GM12875 (cell line): ENCODE results near the gene ZNF687.

Experiments used
- H3K4me3 ChIP-seq: one replicate; pipeline ENCODE4 v1.5.1; 2011; ENCODE audit warnings: low read depth, low read length, control low read depth
- TF ChIP-seq, protein P1 (sequence below): IDR thresholded peaks from 2 replicates; pipeline ENCODE4 v1.5.1; 2011; ENCODE audit warnings: low read depth, mild to moderate bottlenecking, control low read depth, inconsistent platforms, low read length, moderate library complexity, borderline replicate concordance; ENCODE audit not compliant: insufficient read depth

The ZNF687 gene, protein sequence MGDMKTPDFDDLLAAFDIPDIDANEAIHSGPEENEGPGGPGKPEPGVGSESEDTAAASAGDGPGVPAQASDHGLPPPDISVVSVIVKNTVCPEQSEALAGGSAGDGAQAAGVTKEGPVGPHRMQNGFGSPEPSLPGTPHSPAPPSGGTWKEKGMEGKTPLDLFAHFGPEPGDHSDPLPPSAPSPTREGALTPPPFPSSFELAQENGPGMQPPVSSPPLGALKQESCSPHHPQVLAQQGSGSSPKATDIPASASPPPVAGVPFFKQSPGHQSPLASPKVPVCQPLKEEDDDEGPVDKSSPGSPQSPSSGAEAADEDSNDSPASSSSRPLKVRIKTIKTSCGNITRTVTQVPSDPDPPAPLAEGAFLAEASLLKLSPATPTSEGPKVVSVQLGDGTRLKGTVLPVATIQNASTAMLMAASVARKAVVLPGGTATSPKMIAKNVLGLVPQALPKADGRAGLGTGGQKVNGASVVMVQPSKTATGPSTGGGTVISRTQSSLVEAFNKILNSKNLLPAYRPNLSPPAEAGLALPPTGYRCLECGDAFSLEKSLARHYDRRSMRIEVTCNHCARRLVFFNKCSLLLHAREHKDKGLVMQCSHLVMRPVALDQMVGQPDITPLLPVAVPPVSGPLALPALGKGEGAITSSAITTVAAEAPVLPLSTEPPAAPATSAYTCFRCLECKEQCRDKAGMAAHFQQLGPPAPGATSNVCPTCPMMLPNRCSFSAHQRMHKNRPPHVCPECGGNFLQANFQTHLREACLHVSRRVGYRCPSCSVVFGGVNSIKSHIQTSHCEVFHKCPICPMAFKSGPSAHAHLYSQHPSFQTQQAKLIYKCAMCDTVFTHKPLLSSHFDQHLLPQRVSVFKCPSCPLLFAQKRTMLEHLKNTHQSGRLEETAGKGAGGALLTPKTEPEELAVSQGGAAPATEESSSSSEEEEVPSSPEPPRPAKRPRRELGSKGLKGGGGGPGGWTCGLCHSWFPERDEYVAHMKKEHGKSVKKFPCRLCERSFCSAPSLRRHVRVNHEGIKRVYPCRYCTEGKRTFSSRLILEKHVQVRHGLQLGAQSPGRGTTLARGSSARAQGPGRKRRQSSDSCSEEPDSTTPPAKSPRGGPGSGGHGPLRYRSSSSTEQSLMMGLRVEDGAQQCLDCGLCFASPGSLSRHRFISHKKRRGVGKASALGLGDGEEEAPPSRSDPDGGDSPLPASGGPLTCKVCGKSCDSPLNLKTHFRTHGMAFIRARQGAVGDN

DNA sequence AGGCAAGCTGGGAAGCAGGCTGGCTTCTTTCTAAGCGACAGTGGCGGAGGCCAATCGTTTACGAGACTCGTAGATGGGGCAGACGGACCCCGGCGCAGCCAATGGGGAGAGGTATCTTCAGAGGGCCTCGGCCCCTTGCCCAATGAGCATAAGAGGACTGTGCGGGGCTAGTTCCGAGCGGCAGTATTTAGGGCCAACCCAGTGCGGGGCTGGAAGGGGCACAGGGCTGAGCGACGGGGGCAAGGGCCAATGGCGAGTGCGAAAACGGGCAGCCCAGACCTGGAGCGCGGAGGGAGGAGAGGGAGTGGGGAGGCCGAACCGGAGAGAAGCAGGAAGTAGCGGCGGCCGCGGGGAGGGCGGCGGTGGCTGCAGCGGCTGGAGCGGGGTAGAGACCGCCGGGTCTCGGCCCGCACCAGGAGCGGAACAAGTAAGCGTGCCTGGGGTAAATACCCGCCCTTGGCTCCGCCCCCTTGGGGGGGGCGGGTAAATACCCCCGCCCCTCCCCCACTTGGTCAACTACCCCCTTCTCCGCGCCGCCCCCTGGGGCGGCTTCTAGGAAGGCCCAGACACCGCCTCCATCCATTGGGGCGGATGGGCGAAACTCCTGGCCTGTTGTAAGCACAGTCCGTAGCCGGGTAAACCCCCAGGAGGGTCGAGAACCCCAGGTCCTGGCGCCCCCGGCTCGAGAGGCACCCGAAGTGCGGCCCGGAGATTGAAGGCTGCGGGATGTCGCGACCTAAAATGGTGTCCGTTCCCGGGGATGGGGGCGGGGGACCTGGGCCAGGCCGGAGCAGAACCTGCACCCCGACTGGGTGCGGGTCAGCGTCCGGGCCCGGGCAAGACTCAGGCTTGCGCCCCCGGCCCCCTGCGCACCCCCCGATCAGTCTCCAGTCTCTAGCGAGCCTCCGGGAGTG lies at the start of gene ZNF687:
TSS of gene ZNF687 (plus strand) at position 331 of the 914 bp plus-strand sequence. CDS start 3,993 bp downstream, outside the sequence.
- H3K4me3 ChIP-seq, result peak within 1 kb of the TSS; percentile 94
- TF ChIP-seq, protein P1, sequence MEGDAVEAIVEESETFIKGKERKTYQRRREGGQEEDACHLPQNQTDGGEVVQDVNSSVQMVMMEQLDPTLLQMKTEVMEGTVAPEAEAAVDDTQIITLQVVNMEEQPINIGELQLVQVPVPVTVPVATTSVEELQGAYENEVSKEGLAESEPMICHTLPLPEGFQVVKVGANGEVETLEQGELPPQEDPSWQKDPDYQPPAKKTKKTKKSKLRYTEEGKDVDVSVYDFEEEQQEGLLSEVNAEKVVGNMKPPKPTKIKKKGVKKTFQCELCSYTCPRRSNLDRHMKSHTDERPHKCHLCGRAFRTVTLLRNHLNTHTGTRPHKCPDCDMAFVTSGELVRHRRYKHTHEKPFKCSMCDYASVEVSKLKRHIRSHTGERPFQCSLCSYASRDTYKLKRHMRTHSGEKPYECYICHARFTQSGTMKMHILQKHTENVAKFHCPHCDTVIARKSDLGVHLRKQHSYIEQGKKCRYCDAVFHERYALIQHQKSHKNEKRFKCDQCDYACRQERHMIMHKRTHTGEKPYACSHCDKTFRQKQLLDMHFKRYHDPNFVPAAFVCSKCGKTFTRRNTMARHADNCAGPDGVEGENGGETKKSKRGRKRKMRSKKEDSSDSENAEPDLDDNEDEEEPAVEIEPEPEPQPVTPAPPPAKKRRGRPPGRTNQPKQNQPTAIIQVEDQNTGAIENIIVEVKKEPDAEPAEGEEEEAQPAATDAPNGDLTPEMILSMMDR, result no peak

DNA sequence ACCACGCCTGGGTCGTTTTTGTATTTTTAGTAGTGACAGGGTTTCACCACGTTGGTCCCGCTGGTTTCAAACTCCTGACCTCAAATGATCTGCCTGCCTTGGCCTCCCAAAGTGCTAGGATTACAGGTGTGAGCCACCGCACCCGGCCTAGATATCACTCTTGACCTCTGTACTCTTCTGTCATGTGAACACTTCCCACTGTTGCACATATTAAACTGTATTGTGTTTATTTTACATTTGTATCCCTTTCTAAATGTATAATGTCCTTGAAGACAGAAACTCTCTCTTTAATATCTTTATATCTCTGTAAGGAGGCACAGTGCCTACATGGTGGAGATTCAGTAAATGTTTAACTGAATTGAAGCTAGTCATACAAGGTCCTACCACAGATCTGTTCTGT lies 46.9 kb upstream of the ZNF687 start:
- TF ChIP-seq, protein P1, result no peak
- H3K4me3 ChIP-seq, result no peak overlapping the region

DNA sequence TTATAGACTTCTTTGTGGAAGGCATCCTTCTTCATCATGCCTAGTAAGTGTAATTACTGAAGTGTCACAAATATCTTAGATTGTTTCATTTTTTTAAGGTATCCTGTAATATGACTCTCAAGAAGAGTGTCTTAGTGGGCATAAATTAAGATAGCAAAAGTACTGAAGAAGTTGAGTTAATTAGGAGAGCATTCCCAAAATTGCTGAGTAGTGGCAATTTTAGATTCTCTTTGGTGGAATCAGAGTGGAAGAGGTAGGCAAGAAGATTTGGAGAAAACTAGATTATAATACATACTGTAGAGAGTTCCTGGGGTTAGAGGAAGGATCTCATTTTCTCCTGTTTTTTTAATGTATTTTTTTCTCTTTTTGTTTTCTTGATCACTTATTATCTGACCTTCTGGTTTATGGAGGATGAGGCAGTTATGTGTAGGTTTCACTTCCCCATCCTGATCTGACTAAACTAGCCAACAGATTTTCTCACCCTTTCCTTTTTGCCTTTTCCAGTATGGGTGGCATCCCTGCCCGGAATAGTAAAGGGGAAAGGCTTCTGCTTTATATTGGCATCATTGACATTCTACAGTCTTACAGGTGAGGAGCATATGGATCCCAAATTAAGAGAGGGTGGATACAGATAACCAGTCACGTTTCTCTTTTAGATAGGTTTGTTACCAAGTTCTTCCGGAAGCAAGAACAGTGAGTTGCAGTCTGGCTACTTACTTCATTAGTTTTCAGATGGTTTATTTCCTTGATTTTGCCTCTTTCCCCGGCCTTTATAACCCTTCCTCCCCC lies 44.2 kb upstream of the ZNF687 start:
- H3K4me3 ChIP-seq, result no peak overlapping the region
- TF ChIP-seq, protein P1, result no peak

DNA sequence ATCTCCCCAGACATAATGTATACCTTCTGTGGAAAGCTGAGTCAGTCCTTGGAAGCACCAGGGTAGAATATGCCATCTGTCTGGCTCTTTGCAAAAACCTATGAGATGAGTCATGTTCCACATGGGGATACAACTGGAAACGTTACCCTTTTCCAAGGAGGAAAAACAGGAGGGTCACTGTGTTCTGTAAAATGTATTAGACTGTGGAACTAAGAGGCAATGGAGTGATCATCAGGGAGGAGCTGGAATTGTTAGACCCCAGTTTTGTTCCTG lies 43.7 kb upstream of the ZNF687 start:
- TF ChIP-seq, protein P1, result no peak
- no peak overlapping the region for H3K4me3 ChIP-seq

DNA sequence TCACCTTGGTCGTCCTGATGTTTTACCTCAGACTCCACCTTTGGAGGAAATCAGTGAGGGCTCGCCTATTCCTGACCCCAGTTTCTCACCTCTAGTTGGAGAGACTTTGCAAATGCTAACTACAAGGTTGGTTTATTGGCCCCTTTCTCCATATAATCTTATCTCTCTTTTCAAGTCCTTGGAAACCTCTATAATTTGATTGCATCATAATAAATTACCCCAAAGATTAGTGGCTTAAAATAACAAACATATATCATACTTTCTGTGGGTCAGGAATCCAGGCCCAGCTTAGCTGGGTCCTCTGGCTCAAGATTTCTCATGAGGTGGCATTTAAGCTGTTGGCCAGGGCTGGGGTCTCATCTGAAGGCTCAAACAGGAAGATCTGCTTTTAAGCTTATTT lies 39.7 kb upstream of the ZNF687 start:
- no peak overlapping the region for H3K4me3 ChIP-seq
- TF ChIP-seq, protein P1, result no peak
